Measurements from ENCODE around the gene ASXL1.

GRCh38 chr20:32333988-32334885 is 23.9 kb upstream of the ASXL1 start:
- TF ChIP-seq CTCF (IDR thresholded peaks at IDR 0.05) (no peak), POLR2AphosphoS5 (IDR thresholded peaks at IDR 0.05) (no peak)
